Measurements from ENCODE around the gene PIK3R2.

PIK3R2 gene

GRCh38 chr19:18168673-18169381 is 15.9 kb downstream of the PIK3R2 start:
- in situ Hi-C loops (cut with HindIII; ENCODE audit: low sequenced_read_pairs) = loop anchor here (10.0 kb wide), 2 partner anchors 156 to 164 kb away; partner anchors contain the start of genes ARRDC2 and LSM4

- in situ Hi-C loops (cut with HindIII; ENCODE audit: low sequenced_read_pairs) = no loop called here
Observed at GRCh38 chr19:18170714-18171255, 17.8 kb downstream of the PIK3R2 start.

- in situ Hi-C loops (cut with HindIII; ENCODE audit: low sequenced_read_pairs) = no loop called here
Observed at GRCh38 chr19:18171605-18172327, 18.8 kb downstream of the PIK3R2 start.

GRCh38 chr19:18172331-18173053 is 19.5 kb downstream of the PIK3R2 start:
- in situ Hi-C loops (cut with HindIII; ENCODE audit: low sequenced_read_pairs) = no loop called here

- in situ Hi-C loops (cut with HindIII; ENCODE audit: low sequenced_read_pairs) = no loop called here
Observed at GRCh38 chr19:18173054-18173571, 20.1 kb downstream of the PIK3R2 start.

- in situ Hi-C loops (cut with HindIII; ENCODE audit: low sequenced_read_pairs) = no loop called here
Observed at GRCh38 chr19:18173572-18174288, 20.8 kb downstream of the PIK3R2 start, which contains the start of gene IFI30. IFI30 (plus strand) TSS chr19:18173813; CDS start chr19:18173842, 29 bp downstream.

- in situ Hi-C loops (cut with HindIII; ENCODE audit: low sequenced_read_pairs) = no loop called here
Observed at GRCh38 chr19:18174983-18175382, 22.0 kb downstream of the PIK3R2 start.

GRCh38 chr19:18176367-18177310 is 23.7 kb downstream of the PIK3R2 start:
- in situ Hi-C loops (cut with HindIII; ENCODE audit: low sequenced_read_pairs) = no loop called here

GRCh38 chr19:18179957-18180356 is 27.0 kb downstream of the PIK3R2 start:
- in situ Hi-C loops (cut with HindIII; ENCODE audit: low sequenced_read_pairs) = loop anchor here (5.0 to 10.0 kb wide), 2 partner anchors 47 to 75 kb away; partner anchors contain the start of gene PDE4C

GRCh38 chr19:18183529-18183928 is 30.6 kb downstream of the PIK3R2 start:
- in situ Hi-C loops (cut with HindIII; ENCODE audit: low sequenced_read_pairs) = loop anchor here (5.0 to 10.0 kb wide), 2 partner anchors 44 to 79 kb away; partner anchors contain the start of gene PDE4C

GRCh38 chr19:18185538-18185937 is 32.6 kb downstream of the PIK3R2 start:
- in situ Hi-C loops (cut with HindIII; ENCODE audit: low sequenced_read_pairs) = loop anchor here (10.0 kb wide), 1 partner anchor 81 kb away; no protein-coding TSS in a partner anchor

- in situ Hi-C loops (cut with HindIII; ENCODE audit: low sequenced_read_pairs) = loop anchor here (10.0 kb wide), 1 partner anchor 205 kb away; the partner anchor contains the start of gene LRRC25
Observed at GRCh38 chr19:18190278-18190677, 37.3 kb downstream of the PIK3R2 start.

GRCh38 chr19:18191640-18192062 is 38.7 kb downstream of the PIK3R2 start:
- in situ Hi-C loops (cut with HindIII; ENCODE audit: low sequenced_read_pairs) = loop anchor here (10.0 kb wide), 1 partner anchor 203 kb away; the partner anchor contains the start of gene LRRC25

GRCh38 chr19:18192673-18193387 is 39.9 kb downstream of the PIK3R2 start, which contains the start of gene MPV17L2:
MPV17L2 (plus strand) TSS chr19:18193218; CDS start chr19:18193282, 64 bp downstream.
- in situ Hi-C loops (cut with HindIII; ENCODE audit: low sequenced_read_pairs) = loop anchor here (10.0 kb wide), 1 partner anchor 202 kb away; the partner anchor contains the start of gene LRRC25

GRCh38 chr19:18193388-18194180 is 40.6 kb downstream of the PIK3R2 start:
- in situ Hi-C loops (cut with HindIII; ENCODE audit: low sequenced_read_pairs) = loop anchor here (10.0 kb wide), 1 partner anchor 201 kb away; the partner anchor contains the start of gene LRRC25

GRCh38 chr19:18194181-18194530 is 41.2 kb downstream of the PIK3R2 start:
- in situ Hi-C loops (cut with HindIII; ENCODE audit: low sequenced_read_pairs) = loop anchor here (10.0 kb wide), 1 partner anchor 201 kb away; the partner anchor contains the start of gene LRRC25

Data from endothelial cell of hepatic sinusoid (primary cell).